TTC549 (cell line): ENCODE results near the gene VASH2.
"Not testable (repeated sequence)": the region's sequence is repeated elsewhere in the genome, so short reads cannot be mapped to it uniquely, and the experiment has no call there.

Source experiments
- FAIRE-seq: peaks from 2 replicates; lab custom pipeline; 2012; peaks lifted over from hg19 to GRCh38; lab: Jason Lieb, UNC

VASH2 gene

DNA sequence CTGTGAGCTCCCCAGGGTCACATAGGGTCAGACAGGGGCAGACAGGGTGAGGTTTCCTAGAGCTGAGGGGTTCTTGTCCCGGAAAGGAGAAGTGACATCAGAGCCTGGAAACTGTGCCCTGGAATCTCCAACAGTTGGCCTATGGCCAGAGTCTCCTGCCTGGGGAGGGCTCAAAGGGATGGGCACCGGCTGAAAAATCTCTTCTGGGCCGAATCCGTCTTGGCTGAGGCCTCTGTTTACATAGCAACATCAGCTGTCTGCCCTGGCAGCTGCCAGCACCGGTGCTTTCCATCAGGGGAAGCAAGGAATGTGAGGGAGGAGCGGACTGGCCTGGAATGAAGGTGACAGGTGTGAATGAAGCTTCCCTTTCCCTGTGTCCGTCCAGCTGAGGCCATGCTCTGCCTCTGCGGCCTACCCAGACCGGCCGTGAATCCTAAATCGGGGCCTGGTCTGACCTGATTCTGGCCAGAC, 30.7 kb downstream of the VASH2 start:
- no peak for FAIRE-seq

GRCh38 chr1:212981571-212982328, 31.4 kb downstream of the VASH2 start:
- FAIRE-seq, result no peak

DNA sequence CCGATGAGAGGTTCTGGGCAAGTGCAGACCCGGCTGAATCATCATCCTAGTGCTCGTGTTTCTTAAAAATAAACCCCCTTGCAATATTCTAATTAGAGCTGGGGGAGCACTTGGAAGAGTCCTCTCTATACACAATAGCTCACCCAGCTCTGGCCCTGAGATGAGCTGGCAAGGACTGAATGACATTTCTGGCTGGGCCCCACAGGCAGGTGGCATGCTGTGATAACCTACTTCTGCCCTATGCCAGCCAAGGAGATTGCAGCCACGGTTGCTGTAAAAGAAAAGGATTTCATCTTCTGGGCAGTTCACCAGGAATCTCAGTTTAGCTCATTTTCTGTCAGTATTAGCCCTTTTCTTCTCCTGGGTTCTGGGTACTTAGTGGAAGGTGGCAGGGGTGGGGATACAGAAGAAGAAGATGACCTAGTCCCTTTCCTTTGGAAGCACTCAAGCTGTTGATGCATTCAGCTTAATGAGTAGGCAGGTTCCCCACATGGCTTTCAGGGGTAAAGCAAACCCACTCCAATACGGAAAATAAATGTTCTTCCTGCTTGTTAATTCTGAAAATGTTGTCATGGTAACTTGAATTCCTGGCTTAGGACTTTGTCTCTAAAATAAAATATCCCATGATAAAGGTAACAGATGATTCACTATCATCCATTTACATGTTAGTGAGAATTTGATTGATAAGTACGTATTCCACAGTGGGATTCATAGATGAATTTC, 32.2 kb downstream of the VASH2 start:
- no peak for FAIRE-seq

DNA sequence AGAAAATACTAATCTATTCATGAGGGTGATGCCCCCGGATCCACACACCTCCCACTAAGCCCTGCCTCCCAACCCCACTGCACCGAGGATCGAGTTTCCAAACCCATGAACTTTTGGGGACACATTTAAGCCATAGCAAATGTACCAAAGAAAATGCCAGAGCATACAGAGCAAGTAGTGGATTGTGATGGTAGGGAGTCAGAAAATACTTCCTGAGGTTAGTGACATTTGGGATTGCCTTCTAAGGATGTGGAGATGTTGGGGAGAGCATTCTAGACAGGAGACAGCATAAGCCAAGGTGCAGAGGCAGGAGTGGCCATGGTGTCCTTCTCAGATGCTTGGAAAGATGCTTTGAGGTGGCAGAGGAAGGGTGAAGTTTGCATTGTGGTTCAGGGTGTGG, 33.1 kb downstream of the VASH2 start:
- FAIRE-seq, result no peak

DNA sequence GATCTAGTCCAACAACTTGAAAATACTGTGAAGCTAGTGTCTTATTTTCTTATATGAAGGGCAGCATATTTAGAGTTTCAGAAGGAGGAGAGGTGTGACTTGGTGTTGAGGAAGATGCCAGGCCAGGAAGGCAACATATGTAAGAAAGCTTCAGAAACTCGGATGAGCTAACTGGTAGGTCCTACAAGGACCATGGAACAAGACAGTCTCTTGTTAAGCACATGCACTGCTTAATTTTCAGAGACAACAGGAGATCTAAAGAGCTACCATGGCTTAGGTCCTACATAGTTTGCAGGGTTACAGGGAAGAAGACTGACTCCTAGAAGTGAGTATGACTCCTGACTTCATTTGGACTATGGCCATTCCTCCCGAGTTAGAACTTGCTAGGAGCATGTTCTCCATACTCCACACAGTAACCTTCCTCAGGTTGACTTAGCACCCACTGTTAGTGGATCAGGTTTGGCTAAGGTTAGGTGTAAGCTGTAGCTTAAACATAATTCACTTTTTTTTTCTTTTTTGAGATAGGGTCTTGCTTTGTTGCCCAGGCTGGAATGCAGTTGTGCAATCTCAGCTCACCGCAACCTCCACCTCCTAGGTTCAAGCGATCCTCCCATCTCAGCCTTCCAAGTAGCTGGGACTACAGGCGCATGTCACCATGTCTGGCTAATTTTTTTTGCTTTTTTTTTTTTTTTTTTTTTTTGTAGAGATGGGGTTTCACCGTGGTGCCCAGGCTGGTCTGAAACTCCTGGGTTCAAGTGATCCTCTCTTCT, 34.4 kb downstream of the VASH2 start:
- no peak for FAIRE-seq

GRCh38 chr1:212986551-212986950, 36.2 kb downstream of the VASH2 start:
- no peak for FAIRE-seq

DNA sequence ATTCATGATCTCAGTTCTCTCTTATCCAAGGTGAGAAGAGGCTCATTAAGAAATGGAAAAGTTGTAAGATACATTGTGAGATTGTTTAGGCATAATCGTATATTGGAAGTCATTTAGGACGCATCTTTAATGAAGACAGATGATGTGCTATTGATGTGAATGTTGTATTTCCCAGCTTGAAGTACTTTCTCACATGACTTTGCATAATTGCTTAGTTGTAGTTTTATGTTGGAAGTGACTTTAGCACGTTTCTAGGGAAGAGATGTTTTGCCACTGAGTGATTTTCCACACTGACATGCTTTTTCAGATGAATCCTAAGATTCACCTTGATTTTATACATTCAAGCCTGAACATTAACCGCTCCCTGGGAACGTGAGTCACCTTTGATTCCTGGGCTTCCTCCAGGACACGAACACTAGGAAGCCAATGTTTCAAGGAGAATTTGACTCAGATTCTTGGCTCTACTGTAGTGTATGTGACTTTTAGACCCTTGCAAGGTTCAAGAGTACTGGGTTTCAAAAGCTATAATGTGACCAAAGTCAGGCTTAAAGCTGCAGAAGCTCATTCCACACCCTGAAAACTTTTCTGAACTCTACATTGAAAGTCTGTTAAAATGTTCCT, 37.5 kb downstream of the VASH2 start:
- FAIRE-seq, result peak; percentile 38

DNA sequence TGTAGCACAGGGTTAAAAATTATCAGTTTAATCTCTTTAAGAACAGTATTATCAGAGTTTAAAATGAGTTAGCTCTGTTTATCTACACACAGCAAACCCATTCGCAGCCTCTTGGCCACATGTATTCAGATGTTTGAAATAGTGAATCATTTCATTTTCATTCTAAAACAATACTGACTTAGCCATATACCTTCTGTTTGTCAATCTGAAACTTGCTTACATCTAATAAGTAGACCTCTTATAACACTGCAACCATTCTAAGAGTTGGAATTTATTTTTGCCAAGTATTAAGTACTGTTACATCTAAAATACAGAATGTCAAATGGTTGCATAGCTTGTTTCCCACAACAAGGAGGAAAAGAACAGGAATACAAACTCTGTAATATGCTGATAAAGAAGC, 39.9 kb downstream of the VASH2 start:
- FAIRE-seq, result peak; percentile 36

GRCh38 chr1:212993960-212994359, 43.6 kb downstream of the VASH2 start:
- not testable (repeated sequence) for FAIRE-seq

DNA sequence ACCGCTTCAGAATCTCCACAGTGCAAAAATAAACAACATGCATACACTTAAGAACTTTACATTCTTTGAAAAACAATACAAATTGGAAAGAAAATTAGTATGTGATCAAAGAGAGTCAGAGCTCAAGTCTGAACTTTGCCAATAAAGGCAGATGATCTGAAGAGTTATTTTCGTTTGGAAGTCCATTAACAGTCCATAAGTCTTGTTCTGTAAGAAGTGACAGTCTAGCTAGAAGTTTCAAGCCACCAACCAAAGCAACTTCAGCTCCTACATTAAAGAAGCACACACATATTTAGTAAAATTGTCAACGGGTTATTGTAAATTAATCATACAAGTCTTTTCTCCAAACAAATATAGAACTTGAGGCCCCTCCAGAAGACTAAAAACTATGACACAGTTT, 44.6 kb downstream of the VASH2 start:
- no peak for FAIRE-seq

DNA sequence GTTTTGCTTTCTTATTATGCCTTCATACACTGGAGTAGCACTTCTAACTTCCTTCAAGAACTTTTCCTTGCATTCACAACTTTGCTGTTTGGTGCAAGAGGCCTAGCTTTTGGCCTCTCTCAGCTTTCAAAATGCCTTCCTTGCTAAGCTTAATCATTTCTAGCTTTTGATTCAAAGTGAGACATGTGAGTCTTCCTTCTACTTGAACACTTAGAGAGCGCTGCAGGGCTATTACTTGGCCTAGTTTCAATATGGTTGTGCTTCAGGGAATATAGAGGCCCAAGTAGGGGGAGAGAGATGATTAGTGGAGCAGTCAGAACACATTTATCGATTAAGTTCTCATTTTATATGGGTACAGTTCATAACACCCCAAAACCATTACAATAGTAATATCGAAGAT, 52.9 kb downstream of the VASH2 start:
- no peak for FAIRE-seq

DNA sequence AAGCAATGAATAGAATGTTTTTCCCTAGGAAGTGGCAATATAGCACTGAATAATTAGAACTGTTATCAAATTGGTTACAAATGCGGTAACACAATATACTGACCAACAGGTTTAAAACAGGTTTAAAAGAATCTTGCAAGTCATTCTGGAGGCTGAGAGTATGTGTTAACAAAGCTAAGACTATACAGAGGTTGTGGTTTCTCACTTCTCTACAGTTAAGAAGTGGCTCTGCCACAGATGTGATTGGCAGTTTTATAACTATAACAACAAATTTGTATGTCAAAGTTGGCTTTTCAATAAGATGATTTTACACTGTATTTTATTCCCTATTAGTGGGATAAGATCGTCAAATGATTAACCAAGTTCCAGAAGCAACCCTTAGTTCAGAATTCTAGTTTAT, 58.2 kb downstream of the VASH2 start:
- FAIRE-seq, result no peak

- no peak for FAIRE-seq
These were observed 64.3 kb downstream of the VASH2 start for GRCh38 chr1:213014642-213015041.

DNA sequence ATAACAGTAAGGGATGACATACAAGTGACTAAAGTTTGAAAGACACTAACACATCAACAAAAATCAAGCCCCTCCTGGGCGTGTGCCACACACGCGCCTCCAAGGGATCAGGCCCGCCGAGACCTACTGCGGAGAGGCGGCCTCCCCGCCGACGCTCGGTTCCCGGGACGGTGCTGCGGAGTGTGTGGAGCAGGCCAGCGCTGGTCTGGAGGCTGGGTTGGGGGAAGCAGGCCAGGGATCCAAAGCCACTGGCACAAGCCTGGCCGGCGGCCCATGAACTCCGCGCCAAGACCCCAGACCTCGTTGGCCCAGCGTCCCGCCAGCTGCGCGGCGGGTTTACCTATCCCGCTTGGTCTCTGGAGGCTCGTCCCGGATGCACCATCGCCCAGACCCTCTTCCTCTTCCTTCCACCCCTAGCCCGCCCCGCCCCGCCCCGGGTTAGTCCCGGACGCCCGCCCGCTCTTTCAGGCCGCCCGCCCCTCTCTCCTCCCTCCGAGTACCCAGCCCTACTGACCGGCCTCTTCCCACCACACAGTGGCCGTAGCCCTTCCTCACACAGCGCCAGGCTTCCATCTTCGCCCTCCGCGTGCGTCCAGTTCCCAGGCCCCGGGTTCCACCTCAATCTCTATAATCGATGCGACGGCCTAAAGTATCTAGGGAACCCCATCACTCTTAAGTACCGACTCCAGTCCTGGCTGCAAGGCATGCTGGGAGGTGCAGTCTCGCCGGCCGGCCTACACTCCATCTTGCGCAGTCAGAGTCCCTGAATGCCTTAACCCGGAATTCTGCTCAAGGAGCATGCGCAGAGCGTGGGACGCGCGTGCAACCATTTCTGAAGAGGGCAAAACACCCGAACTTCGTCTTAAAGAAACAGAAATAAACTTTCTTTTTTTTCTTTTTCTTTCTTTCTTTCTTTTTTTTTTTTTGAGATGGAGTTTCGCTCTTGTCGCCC, 65.0 kb downstream of the VASH2 start, which contains the start of gene ANGEL2:
TSS of gene ANGEL2 (minus strand) at position 769 of the 952 bp plus-strand sequence. CDS start at position 573, 196 bp downstream.
- peak; percentile 97 for FAIRE-seq

DNA sequence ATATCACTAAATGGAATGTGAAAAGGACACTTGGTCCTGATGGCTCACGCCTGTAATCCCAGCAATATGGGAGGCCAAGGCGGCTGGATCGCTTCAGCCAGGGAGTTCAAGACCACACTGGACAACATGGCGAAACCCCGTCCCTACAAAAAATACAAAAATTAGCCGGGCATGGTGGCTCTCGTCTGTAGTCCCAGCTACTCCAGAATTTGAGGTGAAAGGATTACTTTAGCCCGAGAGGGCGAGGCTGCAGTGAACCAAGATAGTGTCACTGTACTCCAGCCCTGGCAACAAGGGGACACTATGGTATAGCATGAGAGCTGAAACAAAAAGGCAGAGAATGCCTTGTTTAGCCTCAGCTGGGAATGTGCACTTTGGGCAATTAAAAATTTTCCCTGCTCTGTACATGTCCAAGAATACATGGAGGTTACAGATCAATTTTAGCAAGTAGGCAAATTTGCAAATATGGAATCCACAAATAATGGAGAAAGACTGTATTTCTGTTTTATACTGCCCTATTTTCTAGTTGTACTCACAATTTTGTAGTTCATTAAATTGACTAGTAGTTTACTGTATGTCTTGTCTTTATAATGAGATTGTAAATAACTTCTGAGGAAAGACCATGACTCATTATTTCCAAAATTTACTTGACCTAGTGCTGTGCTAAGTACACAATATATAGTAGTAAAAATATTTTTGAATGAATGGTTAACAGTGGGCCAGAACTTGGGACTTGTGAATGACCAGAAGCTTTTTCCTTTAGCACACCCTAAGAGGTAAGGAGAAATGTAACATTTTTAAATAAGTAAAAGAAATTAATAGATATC, 67.3 kb downstream of the VASH2 start:
- FAIRE-seq, result peak; percentile 20

DNA sequence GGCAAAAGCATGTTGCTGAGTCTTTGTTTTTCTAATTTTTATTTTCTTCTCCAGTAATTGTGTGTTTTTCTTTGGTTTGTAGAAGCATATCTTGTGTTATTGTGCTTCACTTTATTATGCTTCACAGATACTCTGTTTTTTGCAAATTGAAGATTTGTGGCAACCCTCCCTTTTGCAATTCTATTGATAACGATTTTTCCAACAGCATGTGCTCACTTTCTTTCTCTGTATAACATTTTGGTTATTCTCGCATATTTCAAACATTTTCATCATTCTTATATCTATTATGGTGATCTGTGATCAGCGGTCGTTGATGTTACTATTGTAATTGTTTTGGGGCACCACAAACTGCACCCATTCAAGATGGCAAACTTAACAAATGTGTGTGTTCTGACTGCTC, 69.1 kb downstream of the VASH2 start:
- FAIRE-seq, result no peak

GRCh38 chr1:213020016-213020415, 69.7 kb downstream of the VASH2 start:
- FAIRE-seq, result no peak

- not testable (repeated sequence) for FAIRE-seq
These were observed 76.7 kb downstream of the VASH2 start for GRCh38 chr1:213027024-213027423.

DNA sequence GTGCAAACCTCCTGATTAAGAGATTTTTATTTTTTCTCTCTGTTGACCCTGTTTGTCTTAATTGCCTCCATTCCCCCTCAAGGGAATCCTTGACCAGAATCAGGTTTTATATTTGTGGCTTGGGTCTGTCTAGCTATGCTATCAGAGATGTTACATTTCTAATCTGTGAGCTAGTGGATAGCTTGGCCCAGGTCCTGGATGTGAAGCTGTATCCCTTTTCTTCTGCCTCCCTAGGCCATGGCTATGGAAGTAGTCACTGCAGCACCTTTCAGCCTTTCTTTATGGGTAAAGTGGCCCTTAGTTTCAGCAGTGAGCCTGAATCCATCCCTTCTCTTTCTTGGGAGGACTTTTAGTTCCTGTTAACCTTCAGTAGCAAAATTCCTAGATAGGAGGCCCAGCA, 82.3 kb downstream of the VASH2 start:
- no peak for FAIRE-seq

GRCh38 chr1:213034713-213035112, 84.4 kb downstream of the VASH2 start:
- no peak for FAIRE-seq
